Measurements from ENCODE around the gene LRP3. TPM values are rescaled to one million over a fixed set of nuclear protein-coding genes. Genes with fewer than 3 reads are reported as not detected.

LRP3 gene
- polyA plus RNA-seq, 4 donors, result 19.9 to 29.8 (median 21.9) TPM

- no peak for DNase-seq (ENCODE audit: low read depth in 4 of 4, low spot score in 3 of 4)
Observed at GRCh38 chr19:33251076-33251475, 56.9 kb downstream of the LRP3 start.

DNA sequence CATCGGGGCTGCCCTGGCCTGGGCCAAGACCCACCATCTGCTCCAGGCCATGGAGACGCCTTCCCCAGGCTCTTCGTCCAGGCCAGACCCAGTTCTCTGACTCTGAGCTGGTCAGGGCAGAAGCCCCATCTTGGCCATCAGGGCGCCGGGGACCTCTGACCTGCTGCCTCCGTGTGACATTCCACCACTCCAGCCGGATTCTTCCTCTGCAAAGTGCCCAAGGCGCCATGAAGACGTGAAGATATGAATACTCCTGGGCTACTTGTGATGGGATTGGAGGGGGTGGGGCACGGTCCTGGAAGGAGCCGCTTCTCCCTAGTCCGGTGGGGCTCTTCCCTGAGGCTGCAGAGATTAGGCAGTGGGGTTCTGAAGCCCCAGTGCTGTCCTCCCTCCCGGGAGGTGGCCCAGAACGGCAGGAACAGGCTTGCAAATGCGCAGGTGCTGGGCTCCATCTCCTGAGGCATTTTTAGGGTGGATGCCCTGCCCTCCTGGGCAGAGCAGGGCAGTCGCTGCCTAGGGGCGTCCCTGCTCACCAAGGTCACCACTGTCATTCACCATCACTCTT lies 57.5 kb downstream of the LRP3 start:
- no peak for DNase-seq (ENCODE audit: low read depth in 4 of 4, low spot score in 3 of 4)

GRCh38 chr19:33252418-33252962 lies 58.4 kb downstream of the LRP3 start:
- DNase-seq (ENCODE audit: low read depth in 4 of 4, low spot score in 3 of 4), result no peak

DNA sequence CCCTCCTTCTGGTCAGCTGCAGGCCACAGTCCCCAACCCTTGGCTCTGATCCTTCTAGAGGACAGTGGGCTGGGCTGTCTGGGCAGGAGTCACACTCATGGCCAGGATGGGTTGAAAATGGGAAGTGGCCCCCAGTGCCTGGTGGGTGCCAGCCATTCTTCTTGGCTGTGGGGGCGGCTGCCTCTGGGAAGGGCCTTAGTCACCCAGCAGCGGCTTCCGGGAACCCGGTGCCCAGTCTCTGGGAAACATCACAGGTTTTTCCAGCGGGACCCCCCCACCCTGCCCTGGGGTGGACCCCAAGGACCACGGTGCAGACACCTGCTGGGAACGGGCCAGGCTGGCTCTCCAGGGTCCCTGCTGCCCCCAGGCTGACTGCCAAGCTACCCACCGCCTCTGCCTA lies 58.8 kb downstream of the LRP3 start:
- no peak for DNase-seq (ENCODE audit: low read depth in 4 of 4, low spot score in 3 of 4)

- no peak for DNase-seq (ENCODE audit: low read depth in 4 of 4, low spot score in 3 of 4)
Observed at GRCh38 chr19:33254245-33254824, 60.2 kb downstream of the LRP3 start.

GRCh38 chr19:33255781-33256180 lies 61.7 kb downstream of the LRP3 start:
- no peak for DNase-seq (ENCODE audit: low read depth in 4 of 4, low spot score in 3 of 4)

DNA sequence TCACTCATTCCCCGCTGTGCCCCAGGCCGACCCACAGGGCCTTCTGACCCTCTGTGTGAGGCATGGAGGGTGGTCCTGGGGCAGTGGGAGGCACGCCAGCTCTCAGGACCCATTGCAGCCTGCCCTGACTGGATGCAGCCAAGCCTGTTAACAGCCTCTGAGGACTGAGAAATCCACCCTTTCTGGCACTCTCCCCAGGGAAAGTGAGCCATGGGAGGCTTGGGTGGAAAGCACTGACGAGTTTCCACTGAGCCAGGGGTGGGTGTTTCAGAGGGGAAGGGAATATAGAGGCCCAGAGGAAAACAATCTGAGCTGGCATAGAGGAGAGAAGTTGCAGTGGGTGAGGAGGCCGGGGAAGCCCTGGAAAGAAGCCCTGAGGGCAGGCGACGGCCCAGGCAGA lies 62.1 kb downstream of the LRP3 start:
- DNase-seq (ENCODE audit: low read depth in 4 of 4, low spot score in 3 of 4), result no peak

GRCh38 chr19:33257828-33258227 lies 63.7 kb downstream of the LRP3 start:
- no peak for DNase-seq (ENCODE audit: low read depth in 4 of 4, low spot score in 3 of 4)

Other genes with a start within 250 kb of the LRP3 start
- gene CEP89, start 222.4 kb upstream of the LRP3 start, polyA plus RNA-seq (ENCODE audit: insufficient read length in 4 of 4), result 10 to 100 TPM; 28.6 to 32.9 (median 30.7) TPM
- gene FAAP24, start 222.1 kb upstream of the LRP3 start, polyA plus RNA-seq (ENCODE audit: insufficient read length in 4 of 4), result 1 to 10 TPM; 3.1 to 4.0 (median 3.4) TPM
- 10 to 100 TPM; 18.4 to 19.0 (median 18.6) TPM for gene RHPN2, start 129.4 kb upstream of the LRP3 start, polyA plus RNA-seq (ENCODE audit: insufficient read length in 4 of 4)
- 10 to 100 TPM; 11.3 to 15.6 (median 13.0) TPM for gene GPATCH1, start 113.1 kb upstream of the LRP3 start, polyA plus RNA-seq (ENCODE audit: insufficient read length in 4 of 4)
- gene WDR88, start 62.2 kb upstream of the LRP3 start, polyA plus RNA-seq (ENCODE audit: insufficient read length in 4 of 4), result 1 to 10 TPM in 3 of 4 donors, under 1 TPM in 1; 0.83 to 1.8 (median 1.1) TPM
- gene SLC7A10, start 31.5 kb downstream of the LRP3 start, polyA plus RNA-seq (ENCODE audit: insufficient read length in 4 of 4), result under 1 TPM; 0.27 to 0.54 (median 0.40) TPM
- 1 to 10 TPM; 3.1 to 5.5 (median 4.1) TPM for gene CEBPA, start 108.2 kb downstream of the LRP3 start, polyA plus RNA-seq (ENCODE audit: insufficient read length in 4 of 4)
- gene CEBPG, start 179.4 kb downstream of the LRP3 start, polyA plus RNA-seq (ENCODE audit: insufficient read length in 4 of 4), result 10 to 100 TPM; 20.8 to 27.3 (median 26.2) TPM

Data from right renal pelvis (tissue), 4 donors.